GM23338 (cell line): Measurements from ENCODE around the gene GNAI3.

Experiments
- CREB1 ChIP-seq: fragments of 250-450 bp; sonication (Bioruptor Pico); IDR thresholded peaks from 2 replicates; pipeline ENCODE4 v1.5.0; 2020; ENCODE audit warnings: low read depth, mild to moderate bottlenecking, moderate library complexity
- ETS1 ChIP-seq: IDR thresholded peaks from 2 replicates; pipeline ENCODE4 v1.6.1; 2016; ENCODE audit warnings: antibody characterized with exemption
- EZH2 ChIP-seq: fragments of 200-600 bp; sonication (generic); IDR thresholded peaks from one replicate; pipeline ENCODE4 v1.8.0; 2017; ENCODE audit warnings: antibody characterized with exemption, mild to moderate bottlenecking, low read depth; ENCODE audit not compliant: unreplicated experiment
- EZH2phosphoT487 ChIP-seq: fragments of 200-600 bp; sonication (generic); IDR thresholded peaks from one replicate; pipeline ENCODE4 v1.8.1; 2018; ENCODE audit warnings: antibody characterized with exemption; ENCODE audit not compliant: unreplicated experiment
- JUNB ChIP-seq: IDR thresholded peaks from one replicate; pipeline ENCODE4 v1.6.1; 2016; ENCODE audit warnings: antibody characterized with exemption; ENCODE audit not compliant: unreplicated experiment
- POLR2AphosphoS5 ChIP-seq: IDR thresholded peaks from 2 replicates; pipeline ENCODE4 v1.6.1; 2016; ENCODE audit warnings: antibody characterized with exemption, low read depth
- STAT1 ChIP-seq: IDR thresholded peaks from one replicate; pipeline ENCODE4 v1.6.1; 2016; ENCODE audit warnings: antibody characterized with exemption; ENCODE audit not compliant: unreplicated experiment
- ZNF114 ChIP-seq: fragments of 250-450 bp; sonication (Bioruptor Pico); IDR thresholded peaks from 2 replicates; pipeline ENCODE4 v1.5.0; 2020; ENCODE audit warnings: mild to moderate bottlenecking, moderate library complexity
- ZNF462 ChIP-seq: fragments of 250-450 bp; sonication (Bioruptor Pico); IDR thresholded peaks from 2 replicates; pipeline ENCODE4 v1.5.0; 2020; ENCODE audit warnings: mild to moderate bottlenecking, moderate library complexity
- TF ChIP-seq, protein P1 (sequence below), 2 experiments: fragments of 200-600 bp in 1 of 2; sonication (generic) in 1 of 2; conservative IDR thresholded peaks; 2 replicates each; pipeline versions ENCODE4 v1.5.1 to v1.6.1; 2016 to 2017; ENCODE audit warnings: antibody characterized with exemption in 2 of 2, low read depth in 2 of 2, mild to moderate bottlenecking in 2 of 2, moderate library complexity in 1 of 2

- TF ChIP-seq, protein P1, sequence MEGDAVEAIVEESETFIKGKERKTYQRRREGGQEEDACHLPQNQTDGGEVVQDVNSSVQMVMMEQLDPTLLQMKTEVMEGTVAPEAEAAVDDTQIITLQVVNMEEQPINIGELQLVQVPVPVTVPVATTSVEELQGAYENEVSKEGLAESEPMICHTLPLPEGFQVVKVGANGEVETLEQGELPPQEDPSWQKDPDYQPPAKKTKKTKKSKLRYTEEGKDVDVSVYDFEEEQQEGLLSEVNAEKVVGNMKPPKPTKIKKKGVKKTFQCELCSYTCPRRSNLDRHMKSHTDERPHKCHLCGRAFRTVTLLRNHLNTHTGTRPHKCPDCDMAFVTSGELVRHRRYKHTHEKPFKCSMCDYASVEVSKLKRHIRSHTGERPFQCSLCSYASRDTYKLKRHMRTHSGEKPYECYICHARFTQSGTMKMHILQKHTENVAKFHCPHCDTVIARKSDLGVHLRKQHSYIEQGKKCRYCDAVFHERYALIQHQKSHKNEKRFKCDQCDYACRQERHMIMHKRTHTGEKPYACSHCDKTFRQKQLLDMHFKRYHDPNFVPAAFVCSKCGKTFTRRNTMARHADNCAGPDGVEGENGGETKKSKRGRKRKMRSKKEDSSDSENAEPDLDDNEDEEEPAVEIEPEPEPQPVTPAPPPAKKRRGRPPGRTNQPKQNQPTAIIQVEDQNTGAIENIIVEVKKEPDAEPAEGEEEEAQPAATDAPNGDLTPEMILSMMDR (conservative IDR thresholded peaks at IDR 0.05; ENCODE audit: low read depth in 2 of 2) = no peak
- TF ChIP-seq POLR2AphosphoS5 (no peak), EZH2phosphoT487 (no peak), ETS1 (no peak), EZH2 (no peak), ZNF462 (CRISPR knock-in tag) (no peak), JUNB (no peak), CREB1 (no peak), STAT1 (no peak), ZNF114 (CRISPR knock-in tag) (no peak)
These were observed 109.6 kb downstream of the GNAI3 start for GRCh38 chr1:109657970-109658369.
